ENCODE measurements around the gene MYO18B. TPM values are rescaled to one million over a fixed set of nuclear protein-coding genes. Genes with fewer than 3 reads are reported as not detected.
A peak's percentile ranks its signal among the peaks of the same experiment; 100 is the strongest.

Gene MYO18B
- total and polyA plus RNA-seq, 2 of the 8 experiments (the other 6 are each of a cell fraction or from before 2014, with no cell fraction given), result 0.62 to 0.78 TPM

DNA sequence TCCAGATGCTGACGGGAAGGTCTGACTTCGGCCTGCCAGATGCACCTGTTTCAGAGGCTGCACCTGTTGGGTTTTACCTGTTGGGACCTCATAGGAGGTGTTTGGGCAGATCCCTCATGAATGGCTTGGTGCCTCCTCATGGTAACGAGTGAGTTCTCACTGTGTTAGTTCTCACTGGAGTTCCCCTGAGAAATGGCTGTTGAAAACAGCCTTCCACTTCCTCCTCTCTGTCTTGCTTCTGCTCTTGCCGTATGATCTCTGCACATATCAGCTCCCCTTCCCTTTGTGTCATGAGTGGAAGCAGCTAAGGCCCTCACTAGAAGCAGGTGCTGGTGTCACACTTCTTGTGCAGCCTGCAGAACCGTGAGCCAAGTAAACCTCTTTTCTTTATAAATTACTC, 219.7 kb downstream of the MYO18B start:
- FAIRE-seq (no peak), DNase-seq (ENCODE audit: low read depth in 1 of 2, low spot score in 2 of 2) (no peak)
- H2AFZ ChIP-seq (ENCODE audit: low read length), result no peak overlapping the region
- H2BK12ac ChIP-seq (ENCODE audit: low read depth, low read length), result 0 out of 2 replicates have a peak overlapping the region, but pooled peaks have one; percentile 68
- H4K91ac ChIP-seq (replicated peaks; ENCODE audit: insufficient read length, low read length), result no peak overlapping the region
- no peaks in the 10 kb centered on the region for H3K79me1 ChIP-seq (ENCODE audit: low read depth, low read length)
- WGBS, 2 experiments (ENCODE audit: extremely low coverage in 1 of 2, insufficient coverage in 1 of 2, insufficient read length in 1 of 2, insufficient replicate concordance in 2 of 2, low coverage in 1 of 2, low lambda C conversion rate in 2 of 2, missing lambda C conversion rate in 1 of 2), result 87% methylated on average over 5 of the region's 5 CpGs; no CpG with 5 or more reads in 1 of the 2 experiments
- no peaks in the 10 kb centered on the region for H4K20me1 ChIP-seq (replicated peaks in 1 of 2; ENCODE audit: control insufficient read depth in 1 of 2, insufficient read depth in 2 of 2, low read length in 2 of 2)
- TF ChIP-seq EGR1 (IDR thresholded peaks at IDR 0.05; ENCODE audit: borderline replicate concordance, low read depth, low read length), result no peak
- TF ChIP-seq BRCA1 (IDR thresholded peaks at IDR 0.05; ENCODE audit: low read depth, low read length), result no peak
- H4K5ac ChIP-seq (ENCODE audit: insufficient read length, low read depth, low read length), result no peak overlapping the region
- no peaks in the 10 kb centered on the region for H3K9me3 ChIP-seq (ENCODE audit: insufficient read depth in 2 of 2, low read depth in 1 of 2, low read length in 1 of 2)
- H3K4me3 ChIP-seq (ENCODE audit: extremely low read depth in 1 of 4, insufficient read depth in 2 of 4, low read depth in 3 of 4, low read length in 4 of 4), result no peak overlapping the region
- no peak overlapping the region for H3K56ac ChIP-seq (replicated peaks; ENCODE audit: insufficient read length, low read depth, low read length)
- H3K4me2 ChIP-seq (ENCODE audit: insufficient read depth in 1 of 2, low read depth in 2 of 2, low read length in 2 of 2), result no peak overlapping the region
- ChIA-PET CTCF (ENCODE audit: partially characterized antibody) (interaction anchor here (0.6 to 5.4 kb wide), 6 partner anchors 10 to 138 kb away, joined by 3 to 27 read pairs (median 4); no protein-coding TSS in a partner anchor), POLR2A (ENCODE audit: partially characterized antibody) (interaction anchor here (1.2 kb wide), 1 partner anchor 20 kb away, joined by 3 read pairs; no protein-coding TSS in a partner anchor)
- no peak overlapping the region for H2BK5ac ChIP-seq (ENCODE audit: low read depth, low read length)
- no peaks in the 10 kb centered on the region; the same call in 1 of the 2 replicates for H3K23me2 ChIP-seq (ENCODE audit: low read depth, low read length)
- H3K27ac ChIP-seq (ENCODE audit: low read depth, low read length), result no peak overlapping the region
- H3K18ac ChIP-seq (ENCODE audit: extremely low read depth, low read length), result no peak overlapping the region
- H3K23ac ChIP-seq (ENCODE audit: insufficient read length), result no peak overlapping the region
- no peak overlapping the region for H2BK120ac ChIP-seq (replicated peaks; ENCODE audit: low read depth, low read length)
- no peak overlapping the region for H3K4ac ChIP-seq (replicated peaks; ENCODE audit: insufficient read length, low read depth, low read length)
- H3K14ac ChIP-seq (ENCODE audit: insufficient read length), result no peak overlapping the region
- H3K4me1 ChIP-seq (replicated peaks in 1 of 4; ENCODE audit: control insufficient read depth in 3 of 4, insufficient read depth in 4 of 4, low read length in 3 of 4), result no peaks in the 10 kb centered on the region
- no peaks in the 10 kb centered on the region for H3K36me3 ChIP-seq (ENCODE audit: control insufficient read depth in 2 of 4, insufficient read depth in 4 of 4, low read length in 3 of 4)
- H3K79me2 ChIP-seq (ENCODE audit: control insufficient read depth in 1 of 2, insufficient read depth in 2 of 2, low read length in 2 of 2), result no peaks in the 10 kb centered on the region
- H2BK20ac ChIP-seq (ENCODE audit: low read length), result no peak overlapping the region
- 0 out of 2 replicates have a peak overlapping the region, but pooled peaks have one; percentile 16 for H2BK15ac ChIP-seq (ENCODE audit: low read length)
- H4K8ac ChIP-seq (ENCODE audit: extremely low read depth, insufficient read depth, low read length), result no peak overlapping the region
- H3K27me3 ChIP-seq (replicated peaks in 1 of 4; ENCODE audit: control insufficient read depth in 3 of 4, extremely low read depth in 1 of 4, insufficient read depth in 3 of 4, low read length in 3 of 4), result no peaks in the 10 kb centered on the region
- no peak overlapping the region for H3K9ac ChIP-seq (replicated peaks in 1 of 4; ENCODE audit: extremely low read depth in 1 of 4, low read depth in 3 of 4, low read length in 3 of 4)
- no peak overlapping the region for H2AK5ac ChIP-seq (ENCODE audit: low read depth, low read length)
